ENCODE data around the gene USP7.

- TF ChIP-seq CTCF (conservative IDR thresholded peaks at IDR 0.05; ENCODE audit: low read length) (no peak), EZH2phosphoT487 (IDR thresholded peaks at IDR 0.05; ENCODE audit: borderline replicate concordance, low read depth, low read length) (no peak)
Observed at GRCh38 chr16:8914098-8914497, 49.6 kb downstream of the USP7 start.

All from OCI-LY7 (cell line).